Measurements from ENCODE around the gene RAB27A. TPM values are rescaled to one million over a fixed set of nuclear protein-coding genes. Genes with fewer than 3 reads are reported as not detected.
"Not testable (repeated sequence)": the region's sequence is repeated elsewhere in the genome, so short reads cannot be mapped to it uniquely, and the experiment has no call there.

RAB27A gene
- total RNA-seq, 1 experiment from 2014 or later, result 0.90 TPM

DNA sequence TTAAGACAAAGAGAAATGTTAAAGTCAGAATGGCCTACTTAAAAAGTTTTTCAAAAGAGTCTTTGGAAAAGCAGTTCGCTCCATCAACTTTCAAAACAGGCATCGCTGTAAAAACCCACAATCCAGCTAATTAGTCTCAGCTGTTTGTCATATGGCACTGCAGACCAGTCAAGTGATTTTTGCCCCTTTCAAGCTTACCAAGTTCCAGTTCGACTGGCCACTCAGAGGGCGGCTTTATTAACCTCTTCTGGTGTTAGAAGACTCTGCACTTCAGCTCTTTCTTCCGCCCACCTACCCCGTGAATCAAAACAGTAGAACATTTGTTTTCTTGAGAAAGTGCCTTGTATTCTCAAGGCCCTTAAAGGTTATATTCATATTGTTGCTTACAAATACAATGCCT lies 19.3 kb downstream of the RAB27A start:
- no peaks in the 10 kb centered on the region for H3K27me3 ChIP-seq (ENCODE audit: control insufficient read depth, insufficient read depth, low read length)
- DNase-seq, result no peak
- no peak overlapping the region for H3K4me3 ChIP-seq (ENCODE audit: insufficient read depth, low read depth, low read length)
- no peaks in the 10 kb centered on the region for H3K36me3 ChIP-seq (replicated peaks; ENCODE audit: control insufficient read depth, insufficient read depth, low read length)

DNA sequence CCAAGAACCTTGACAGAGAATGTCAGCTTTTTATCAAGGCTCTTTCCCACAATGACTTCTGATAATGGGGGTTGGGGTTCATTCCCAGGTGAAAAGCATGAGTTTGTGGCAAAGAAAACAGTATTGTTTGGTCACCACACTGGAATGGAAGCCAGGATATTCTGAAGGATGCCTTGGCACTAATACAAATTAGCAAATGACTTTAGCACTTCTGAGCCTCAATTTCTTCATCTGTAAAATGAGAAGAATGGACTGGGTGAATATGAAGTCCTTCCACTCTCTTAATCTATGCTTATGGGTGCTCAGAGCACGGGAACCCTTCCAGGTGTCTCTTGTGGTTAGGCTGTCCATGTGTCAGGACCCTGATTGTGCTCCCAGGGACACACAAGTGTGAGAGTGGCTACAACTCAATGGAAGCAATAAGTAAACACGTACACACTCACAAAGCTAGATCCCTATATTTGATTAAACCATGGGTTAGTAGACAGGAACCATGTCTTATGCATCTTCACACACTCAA lies 21.4 kb downstream of the RAB27A start:
- DNase-seq, result no peak
- no peak overlapping the region for H3K4me3 ChIP-seq (ENCODE audit: insufficient read depth, low read depth, low read length)
- H3K27me3 ChIP-seq (ENCODE audit: control insufficient read depth, insufficient read depth, low read length), result no peaks in the 10 kb centered on the region
- no peaks in the 10 kb centered on the region for H3K36me3 ChIP-seq (replicated peaks; ENCODE audit: control insufficient read depth, insufficient read depth, low read length)

DNA sequence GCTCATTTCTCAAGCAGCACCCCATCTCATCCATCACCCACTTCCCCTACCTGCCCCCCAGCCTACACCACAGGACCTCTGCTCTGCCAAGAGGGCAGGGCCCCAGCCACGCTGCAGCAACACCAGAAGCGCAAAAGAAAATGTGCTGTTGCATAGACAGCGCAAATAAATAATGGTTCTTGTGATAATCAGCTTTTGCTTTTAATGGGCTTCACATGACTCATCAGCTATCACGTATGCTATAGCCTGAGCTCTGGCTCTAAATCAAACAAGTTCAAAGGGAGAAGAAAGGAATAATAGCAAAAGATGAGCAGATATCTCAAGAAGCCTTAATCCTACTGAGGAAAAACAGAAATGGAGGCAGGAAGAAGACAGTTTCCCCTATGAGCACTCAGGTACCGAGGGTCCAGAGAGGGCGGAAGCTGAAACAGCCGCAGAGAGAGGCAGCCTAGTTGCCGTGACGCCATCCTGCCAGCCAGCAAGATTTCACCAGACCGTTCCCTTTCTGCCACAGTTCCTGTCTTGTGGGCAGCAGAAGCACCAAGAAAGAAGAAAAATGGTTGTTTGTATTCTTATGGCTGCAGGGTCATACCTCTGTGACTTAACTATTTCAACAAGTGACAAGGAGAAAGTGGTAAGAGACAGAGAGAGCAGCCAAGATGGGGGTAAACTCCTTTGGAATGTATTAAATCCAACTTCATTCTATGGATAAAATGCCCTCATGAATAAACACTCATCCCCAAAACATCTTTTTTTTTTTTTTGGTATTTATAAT lies 22.0 kb downstream of the RAB27A start:
- Histone ChIP-seq H3K27me3 (ENCODE audit: control insufficient read depth, insufficient read depth, low read length) (no peaks in the 10 kb centered on the region), H3K36me3 (replicated peaks; ENCODE audit: control insufficient read depth, insufficient read depth, low read length) (no peaks in the 10 kb centered on the region), H3K4me3 (ENCODE audit: insufficient read depth, low read depth, low read length) (no peak overlapping the region)
- DNase-seq, result no peak

DNA sequence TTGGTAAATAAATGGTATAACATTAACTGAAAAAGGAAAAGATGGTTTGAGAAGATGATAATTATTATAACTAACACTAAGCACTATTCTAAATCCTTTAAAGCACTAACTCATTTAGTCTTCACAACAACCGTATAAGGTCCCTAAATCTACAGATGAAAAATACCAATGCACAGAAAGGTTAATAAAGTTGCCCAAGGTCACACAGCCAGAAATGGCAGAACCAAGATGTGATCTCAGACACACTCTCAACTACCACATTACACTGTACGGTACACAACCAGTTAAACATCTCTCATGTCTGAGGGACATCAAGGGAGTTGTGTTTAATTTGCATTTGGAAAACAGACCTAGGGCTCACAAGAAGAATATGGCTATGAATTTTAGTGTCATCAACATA lies 23.1 kb downstream of the RAB27A start:
- H3K4me3 ChIP-seq (ENCODE audit: insufficient read depth, low read depth, low read length), result no peak overlapping the region
- no peaks in the 10 kb centered on the region for H3K36me3 ChIP-seq (replicated peaks; ENCODE audit: control insufficient read depth, insufficient read depth, low read length)
- H3K27me3 ChIP-seq (ENCODE audit: control insufficient read depth, insufficient read depth, low read length), result no peaks in the 10 kb centered on the region
- DNase-seq, result no peak

DNA sequence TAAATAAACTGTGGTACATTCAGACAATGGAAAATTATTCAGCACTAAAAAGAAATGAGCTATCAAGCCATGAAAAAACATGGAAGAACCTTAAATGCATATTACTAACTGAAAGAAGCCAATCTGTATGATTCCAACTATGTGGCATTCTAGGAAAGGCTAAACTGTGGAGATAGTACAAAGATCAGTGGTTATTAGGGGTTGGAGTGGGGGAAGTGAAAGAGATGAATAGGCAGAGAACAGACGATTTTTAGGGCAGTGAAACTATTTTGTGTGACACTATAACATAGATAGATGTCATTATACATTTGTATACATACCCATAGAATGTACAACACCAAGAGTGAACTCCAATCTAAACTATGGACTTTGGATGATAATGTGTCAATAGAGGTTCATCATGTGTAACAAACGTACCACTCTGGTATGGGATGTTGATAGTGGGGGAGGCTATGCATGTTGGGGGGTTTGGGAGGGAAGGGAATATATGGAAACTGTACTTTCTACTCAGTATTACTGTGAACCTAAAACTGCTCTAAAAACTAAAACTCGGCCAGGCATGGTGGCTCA lies 29.0 kb downstream of the RAB27A start:
- no peak for DNase-seq
- no peak overlapping the region for H3K4me3 ChIP-seq (ENCODE audit: insufficient read depth, low read depth, low read length)
- no peaks in the 10 kb centered on the region for H3K27me3 ChIP-seq (ENCODE audit: control insufficient read depth, insufficient read depth, low read length)
- H3K36me3 ChIP-seq (replicated peaks; ENCODE audit: control insufficient read depth, insufficient read depth, low read length), result no peaks in the 10 kb centered on the region

DNA sequence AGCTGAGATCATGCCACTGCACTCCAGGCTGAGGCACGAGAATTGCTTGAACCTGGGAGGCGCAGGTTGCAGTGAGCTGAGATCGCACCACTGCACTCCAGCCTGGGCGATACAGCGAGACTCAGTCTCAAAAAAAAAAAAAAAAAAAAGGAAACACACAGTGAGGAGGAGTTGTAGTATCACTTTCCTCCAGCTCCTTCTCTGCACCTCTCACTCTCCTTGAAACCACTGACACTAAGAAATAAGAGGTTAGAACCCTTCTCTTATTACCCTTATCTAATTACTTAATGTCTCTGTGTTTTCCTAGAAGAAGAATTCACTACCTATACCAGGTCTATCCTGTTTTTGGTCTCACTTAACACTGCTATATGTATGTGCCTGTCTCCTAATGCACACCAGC lies 31.7 kb downstream of the RAB27A start:
- H3K27me3 ChIP-seq (ENCODE audit: control insufficient read depth, insufficient read depth, low read length), result no peaks in the 10 kb centered on the region
- H3K4me3 ChIP-seq (ENCODE audit: insufficient read depth, low read depth, low read length), result no peak overlapping the region
- H3K36me3 ChIP-seq (replicated peaks; ENCODE audit: control insufficient read depth, insufficient read depth, low read length), result no peaks in the 10 kb centered on the region
- DNase-seq, result no peak

DNA sequence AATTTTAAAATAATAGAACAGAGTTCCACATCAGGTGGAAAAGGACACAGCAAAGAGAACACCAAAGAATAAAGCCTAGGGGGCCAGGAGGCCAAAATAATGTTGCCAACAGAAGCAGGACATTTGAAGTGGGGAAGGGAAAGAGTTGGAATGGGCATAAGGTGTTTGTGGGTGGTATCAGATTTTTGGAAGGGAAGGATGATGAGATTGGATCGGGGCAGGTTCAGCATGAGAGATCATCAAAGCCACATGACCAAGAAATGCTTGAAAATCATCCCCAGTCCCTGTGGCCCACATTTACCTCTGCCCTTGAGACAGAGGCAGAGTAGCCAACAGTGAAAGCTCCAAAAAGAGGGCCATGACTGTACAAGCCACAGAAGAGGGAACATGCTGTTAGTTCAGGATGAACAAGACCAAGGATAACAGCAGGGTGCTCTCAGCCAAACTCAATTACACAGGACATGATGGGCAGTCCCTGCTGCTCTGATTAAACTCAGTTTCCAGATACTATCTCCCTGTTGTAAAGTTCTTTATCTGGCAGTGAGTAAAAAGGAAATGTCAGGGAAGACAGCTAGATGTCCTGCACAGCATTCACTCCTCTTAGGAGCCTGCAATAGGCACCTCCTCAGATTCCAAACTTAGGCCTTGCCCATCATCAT lies 32.5 kb downstream of the RAB27A start:
- H3K4me3 ChIP-seq (ENCODE audit: insufficient read depth, low read depth, low read length), result no peak overlapping the region
- H3K36me3 ChIP-seq (replicated peaks; ENCODE audit: control insufficient read depth, insufficient read depth, low read length), result no peaks in the 10 kb centered on the region
- no peak for DNase-seq
- H3K27me3 ChIP-seq (ENCODE audit: control insufficient read depth, insufficient read depth, low read length), result no peaks in the 10 kb centered on the region

DNA sequence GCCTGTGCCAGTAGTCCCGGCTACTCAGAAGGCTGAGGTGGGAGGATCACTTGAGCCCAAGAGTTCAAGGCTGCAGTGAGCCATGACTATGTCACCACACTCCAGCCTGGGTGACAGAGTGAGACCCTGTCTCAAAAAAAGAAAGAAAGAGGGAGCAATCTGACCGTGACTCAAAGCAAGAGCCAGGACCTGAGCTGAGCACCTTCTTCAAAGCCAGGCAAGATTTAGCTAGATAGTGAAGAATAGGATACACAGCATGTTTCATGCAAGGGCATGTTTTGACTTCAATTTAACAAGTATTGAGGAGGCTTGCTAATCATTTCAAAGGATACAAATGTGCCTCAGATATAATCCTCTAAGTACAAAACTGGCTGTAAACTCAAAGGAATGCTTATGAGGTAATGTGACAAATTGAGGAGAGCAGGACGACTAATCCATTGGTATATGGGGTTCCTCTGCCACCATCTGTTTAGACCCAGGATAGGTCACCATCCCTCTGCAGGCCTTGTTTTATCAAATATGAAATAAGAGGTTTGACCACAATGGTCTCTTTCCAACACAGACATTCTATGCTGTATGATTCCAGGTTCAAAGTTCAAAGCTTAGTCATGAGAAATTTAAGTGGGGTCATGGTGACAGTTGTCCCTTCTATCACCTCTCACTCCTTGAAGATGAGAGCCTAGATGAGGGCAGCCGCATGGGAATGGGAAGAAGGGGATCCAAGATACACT lies 33.2 kb downstream of the RAB27A start:
- no peak for DNase-seq

DNA sequence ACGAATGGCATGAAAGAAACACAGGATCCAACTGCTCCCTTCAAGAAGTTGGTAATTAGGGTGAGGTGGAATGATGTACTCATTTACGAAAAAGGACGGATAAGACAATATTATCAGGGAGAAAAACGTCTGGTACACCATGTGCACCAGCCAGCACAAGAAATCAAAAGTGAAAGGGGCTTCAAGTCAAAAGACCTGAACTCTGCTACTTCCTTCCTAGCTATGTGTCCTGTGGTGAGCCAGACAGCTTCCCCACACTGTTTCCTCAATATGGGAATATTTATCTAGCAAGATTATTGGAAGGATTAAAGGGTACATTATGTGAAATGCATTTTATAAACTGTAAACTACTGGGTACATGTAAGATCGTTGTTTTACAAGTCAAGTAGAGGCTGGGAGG lies 33.9 kb downstream of the RAB27A start:
- no peaks in the 10 kb centered on the region for H3K27me3 ChIP-seq (ENCODE audit: control insufficient read depth, insufficient read depth, low read length)
- H3K36me3 ChIP-seq (replicated peaks; ENCODE audit: control insufficient read depth, insufficient read depth, low read length), result no peaks in the 10 kb centered on the region
- no peak overlapping the region for H3K4me3 ChIP-seq (ENCODE audit: insufficient read depth, low read depth, low read length)
- no peak for DNase-seq

More for the DNA sequence above, 33.2 kb downstream of the RAB27A start:
- Histone ChIP-seq H3K27me3 (ENCODE audit: control insufficient read depth, insufficient read depth, low read length) (no peaks in the 10 kb centered on the region), H3K36me3 (replicated peaks; ENCODE audit: control insufficient read depth, insufficient read depth, low read length) (no peaks in the 10 kb centered on the region), H3K4me3 (ENCODE audit: insufficient read depth, low read depth, low read length) (no peak overlapping the region)

DNA sequence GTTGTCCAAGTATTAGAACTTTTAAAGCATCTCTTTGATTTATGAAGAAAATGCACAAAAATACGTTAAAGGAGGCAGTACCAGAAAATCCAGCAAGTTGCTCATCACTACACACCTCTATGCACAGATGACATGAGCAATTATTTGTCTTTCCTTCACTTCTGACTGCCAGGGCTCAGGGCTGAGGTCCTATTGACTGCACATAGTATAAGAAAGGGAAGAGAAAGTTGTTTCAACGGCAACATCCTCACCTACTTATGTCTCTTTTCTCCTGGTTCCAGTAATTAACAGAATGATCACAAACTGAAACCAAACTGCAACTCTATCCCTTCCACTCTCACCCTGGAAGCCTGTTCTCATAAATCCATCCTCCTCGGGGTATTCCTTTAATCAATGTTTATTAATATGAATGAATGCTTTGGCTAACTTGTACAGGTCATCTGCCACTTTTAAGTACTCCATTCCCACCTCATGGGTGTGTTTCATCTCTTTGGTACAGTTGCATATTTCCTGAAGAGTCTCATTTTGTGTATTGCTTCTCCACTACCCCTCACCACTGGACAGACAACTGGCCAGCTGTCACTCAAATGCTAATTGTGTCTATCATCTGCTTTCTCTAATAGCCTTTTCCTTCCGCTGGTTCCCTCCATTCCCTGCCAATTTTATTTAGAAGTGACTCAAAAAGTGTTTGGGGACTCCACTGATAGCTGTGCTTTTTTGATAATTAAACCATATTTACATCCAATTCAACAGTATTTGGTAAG lies 34.5 kb downstream of the RAB27A start:
- Histone ChIP-seq H3K4me3 (ENCODE audit: insufficient read depth, low read depth, low read length) (no peak overlapping the region), H3K36me3 (replicated peaks; ENCODE audit: control insufficient read depth, insufficient read depth, low read length) (no peaks in the 10 kb centered on the region), H3K27me3 (ENCODE audit: control insufficient read depth, insufficient read depth, low read length) (no peaks in the 10 kb centered on the region)
- DNase-seq, result no peak

DNA sequence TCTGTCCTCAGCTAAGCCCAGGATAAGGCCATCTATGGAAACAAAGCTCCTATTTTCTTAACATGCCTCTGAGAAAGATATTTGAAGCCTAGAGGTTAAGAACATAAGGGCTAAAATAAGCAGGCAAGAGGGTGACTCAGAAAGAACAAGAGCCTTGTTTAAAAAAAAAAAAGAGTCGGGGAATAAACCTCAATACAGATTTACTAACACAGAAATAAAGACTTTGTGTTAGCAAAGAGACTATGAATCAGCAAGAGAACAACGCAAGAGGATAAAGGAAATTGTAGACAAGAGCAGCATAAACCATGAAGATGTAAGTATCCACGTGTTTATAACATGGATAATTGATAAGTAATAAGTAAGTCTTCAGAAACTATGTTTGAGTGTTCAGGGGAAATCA lies 36.0 kb downstream of the RAB27A start:
- H3K27me3 ChIP-seq (ENCODE audit: control insufficient read depth, insufficient read depth, low read length), result no peaks in the 10 kb centered on the region
- no peaks in the 10 kb centered on the region for H3K36me3 ChIP-seq (replicated peaks; ENCODE audit: control insufficient read depth, insufficient read depth, low read length)
- no peak overlapping the region for H3K4me3 ChIP-seq (ENCODE audit: insufficient read depth, low read depth, low read length)
- no peak for DNase-seq

DNA sequence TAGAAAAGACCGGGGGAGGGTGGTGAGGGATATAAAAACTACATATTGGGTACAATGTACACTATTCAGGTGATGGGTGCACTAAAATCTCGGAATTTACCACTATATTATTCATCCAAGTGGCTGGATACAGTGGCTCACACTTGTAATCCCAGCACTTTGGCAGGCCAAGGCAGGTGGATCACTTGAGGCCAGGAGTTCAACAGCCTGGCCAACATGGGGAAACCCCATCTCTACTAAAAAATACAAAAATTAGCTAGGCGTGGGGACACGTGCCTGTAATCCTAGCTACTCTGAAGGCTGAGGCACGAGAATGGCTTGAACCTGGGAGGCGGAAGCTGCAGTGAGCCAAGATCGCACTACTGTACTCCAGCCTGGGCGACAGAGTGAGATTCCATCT lies 37.4 kb downstream of the RAB27A start:
- DNase-seq; H3K27me3 ChIP-seq (ENCODE audit: control insufficient read depth, insufficient read depth, low read length); H3K36me3 ChIP-seq (replicated peaks; ENCODE audit: control insufficient read depth, insufficient read depth, low read length); H3K4me3 ChIP-seq (ENCODE audit: insufficient read depth, low read depth, low read length): not testable (repeated sequence)

DNA sequence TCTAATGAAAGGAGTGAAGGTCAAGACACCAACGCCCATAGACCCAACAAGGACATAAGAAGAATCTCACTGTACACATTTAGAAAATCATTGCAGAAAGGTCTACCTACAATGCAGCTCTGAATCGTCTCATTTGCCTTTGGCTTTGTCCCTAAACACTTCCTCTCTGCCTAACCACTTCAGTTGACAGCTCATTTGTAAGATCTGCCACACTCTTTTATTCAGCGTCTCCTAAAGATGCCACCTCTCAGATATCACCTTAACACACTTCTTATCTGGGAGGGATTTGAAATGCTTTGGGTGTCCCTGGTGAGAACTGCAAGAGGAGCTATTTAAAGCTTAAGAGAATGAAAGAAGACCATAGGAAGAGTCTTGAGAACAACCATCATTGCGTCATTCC lies 38.7 kb downstream of the RAB27A start:
- Histone ChIP-seq H3K36me3 (replicated peaks; ENCODE audit: control insufficient read depth, insufficient read depth, low read length) (no peaks in the 10 kb centered on the region), H3K27me3 (ENCODE audit: control insufficient read depth, insufficient read depth, low read length) (no peaks in the 10 kb centered on the region), H3K4me3 (ENCODE audit: insufficient read depth, low read depth, low read length) (no peak overlapping the region)
- no peak for DNase-seq

DNA sequence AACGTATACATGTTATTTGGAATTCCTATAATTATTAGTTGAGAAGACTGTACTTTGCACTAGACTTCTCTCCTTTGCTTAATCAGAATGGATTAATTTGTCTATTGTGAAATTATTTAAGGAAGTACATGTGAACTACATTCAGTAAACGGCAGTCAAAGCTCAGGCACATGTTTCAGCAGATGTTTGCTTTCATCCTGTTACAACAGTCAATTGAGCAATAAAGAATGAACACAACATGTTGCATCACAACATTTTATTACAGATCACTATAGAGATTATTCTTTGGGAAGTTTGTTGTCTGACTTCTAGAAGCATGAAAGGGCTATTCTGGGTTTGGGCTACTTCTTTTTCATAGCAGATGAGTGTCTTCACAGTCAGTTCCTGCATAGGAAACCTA lies 39.2 kb downstream of the RAB27A start:
- Histone ChIP-seq H3K4me3 (ENCODE audit: insufficient read depth, low read depth, low read length) (no peak overlapping the region), H3K36me3 (replicated peaks; ENCODE audit: control insufficient read depth, insufficient read depth, low read length) (no peaks in the 10 kb centered on the region), H3K27me3 (ENCODE audit: control insufficient read depth, insufficient read depth, low read length) (no peaks in the 10 kb centered on the region)
- DNase-seq, result no peak

All from H7 (cell line).